ENCODE results near the gene OSBPL2. TPM values are rescaled to one million over a fixed set of nuclear protein-coding genes. Genes with fewer than 3 reads are reported as not detected.

Gene OSBPL2
- total RNA-seq, 1 experiment from 2014 or later, result 49.5 TPM

DNA sequence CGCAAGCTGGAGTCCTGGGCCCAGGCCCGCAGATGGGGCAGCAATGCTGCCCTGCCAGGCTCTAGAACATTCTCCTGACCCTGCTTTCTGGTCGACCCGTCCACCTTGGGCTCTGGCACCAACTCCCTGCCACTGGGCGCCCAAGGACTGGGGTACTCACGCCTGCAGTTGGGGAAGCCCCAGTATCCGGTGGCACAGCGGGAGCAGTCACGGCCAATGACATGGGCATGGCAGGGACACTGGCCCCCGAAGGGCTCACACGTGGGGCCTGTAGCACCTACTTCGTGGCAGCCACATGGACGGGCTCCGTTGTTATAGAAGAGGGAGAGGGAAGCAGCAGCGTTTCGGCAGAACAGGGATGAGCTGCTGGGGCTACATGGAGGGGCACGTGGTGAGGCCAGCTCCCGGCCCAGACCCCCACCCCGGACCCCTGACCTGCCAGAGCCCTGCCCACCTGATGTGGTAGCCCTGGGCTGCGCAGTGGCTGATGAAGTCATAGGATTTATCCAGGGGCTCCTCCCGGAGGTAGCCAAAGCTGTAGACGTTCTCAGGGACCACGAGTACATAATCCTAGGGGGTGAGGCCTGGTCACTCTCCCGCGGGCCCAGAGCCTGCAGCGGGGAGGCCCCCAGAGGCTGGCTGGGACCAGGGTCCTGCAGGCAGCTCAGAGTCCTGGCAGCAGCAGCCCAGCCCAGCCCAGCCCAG is 90.5 kb downstream of the OSBPL2 start (continued):
- no peak for TF ChIP-seq ZNF121 (CRISPR knock-in tag; IDR thresholded peaks at IDR 0.05)

DNA sequence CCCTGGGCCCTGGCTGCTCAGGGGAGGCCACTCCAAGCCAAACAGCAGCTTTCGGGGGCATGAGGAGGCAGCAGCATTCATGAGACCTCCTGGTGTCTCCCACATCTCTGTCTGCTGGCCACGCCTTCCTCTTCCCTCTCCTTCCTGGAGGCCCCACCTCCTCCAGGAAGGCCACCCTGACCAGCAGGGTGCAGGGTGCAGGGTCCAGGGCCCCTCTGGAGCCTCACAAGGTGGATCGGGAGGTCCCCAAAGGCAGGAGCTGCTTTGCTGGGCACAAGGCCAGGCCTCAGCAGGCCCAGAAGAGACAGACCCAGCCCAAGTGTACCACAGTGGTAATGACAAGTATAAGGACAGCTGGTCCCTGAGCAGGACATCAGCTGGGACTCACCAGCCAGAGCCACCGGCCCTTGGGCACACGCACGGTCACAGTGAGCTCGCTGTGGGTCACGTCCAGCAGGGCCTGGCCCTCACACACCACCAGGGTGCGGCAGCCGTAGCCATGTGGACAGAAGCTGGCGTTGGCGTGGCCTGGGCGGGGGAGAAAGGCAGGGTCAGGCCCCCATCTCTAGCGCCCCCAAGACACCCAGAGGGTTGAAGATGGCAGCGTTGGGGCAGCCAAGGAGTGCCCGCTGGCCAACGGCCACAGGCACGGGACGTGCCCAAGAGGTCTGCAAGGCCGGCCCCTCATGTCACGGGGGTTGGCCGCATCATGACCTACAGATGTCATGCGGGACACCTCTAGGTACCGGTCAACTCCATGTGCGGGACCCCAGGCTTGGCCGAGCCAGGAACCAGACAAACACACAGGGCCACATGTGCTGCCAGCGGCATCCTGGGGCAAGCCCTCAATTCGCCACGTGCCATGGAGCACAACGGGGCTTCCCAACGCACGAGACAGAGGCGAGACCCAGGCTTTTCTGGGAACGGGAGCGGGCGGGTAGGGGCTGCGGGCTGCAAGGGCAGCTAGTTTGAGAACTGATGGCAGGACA is 91.4 kb downstream of the OSBPL2 start:
- no peak for ATAC-seq
- Mint-ChIP-seq H3K4me1 (no peaks in the 10 kb centered on the region), H3K4me3 (no peak overlapping the region), H3K27me3 (ENCODE audit: low read depth) (no peaks in the 10 kb centered on the region), H3K36me3 (peaks cover 44% of the 10 kb centered on the region), H3K27ac (no peak overlapping the region), H3K9me3 (0 out of 2 replicates have a peak, but pooled peaks cover 4% of the 10 kb centered on the region)
- POLR2A ChIA-PET, result no interaction called here
- CTCF ChIA-PET, result interaction anchor here (0.6 to 1.5 kb wide), 4 partner anchors 36 to 276 kb away, joined by 4 to 8 read pairs (median 6); partner anchors contain the start of gene RBBP8NL
- DNase-seq (ENCODE audit: low spot score), result no peak
- TF ChIP-seq, protein P1, sequence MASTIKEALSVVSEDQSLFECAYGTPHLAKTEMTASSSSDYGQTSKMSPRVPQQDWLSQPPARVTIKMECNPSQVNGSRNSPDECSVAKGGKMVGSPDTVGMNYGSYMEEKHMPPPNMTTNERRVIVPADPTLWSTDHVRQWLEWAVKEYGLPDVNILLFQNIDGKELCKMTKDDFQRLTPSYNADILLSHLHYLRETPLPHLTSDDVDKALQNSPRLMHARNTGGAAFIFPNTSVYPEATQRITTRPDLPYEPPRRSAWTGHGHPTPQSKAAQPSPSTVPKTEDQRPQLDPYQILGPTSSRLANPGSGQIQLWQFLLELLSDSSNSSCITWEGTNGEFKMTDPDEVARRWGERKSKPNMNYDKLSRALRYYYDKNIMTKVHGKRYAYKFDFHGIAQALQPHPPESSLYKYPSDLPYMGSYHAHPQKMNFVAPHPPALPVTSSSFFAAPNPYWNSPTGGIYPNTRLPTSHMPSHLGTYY (CRISPR knock-in tag; IDR thresholded peaks at IDR 0.05), result no peak
- TF ChIP-seq JUN (CRISPR knock-in tag; IDR thresholded peaks at IDR 0.05) (no peak), TCF7 (CRISPR knock-in tag; IDR thresholded peaks at IDR 0.05; ENCODE audit: low read depth) (no peak), OVOL2 (CRISPR knock-in tag; IDR thresholded peaks at IDR 0.05; ENCODE audit: borderline replicate concordance) (no peak), MXD4 (CRISPR knock-in tag; IDR thresholded peaks at IDR 0.05; ENCODE audit: borderline replicate concordance) (no peak), NFATC4 (CRISPR knock-in tag; IDR thresholded peaks at IDR 0.05) (no peak), FOXK1 (CRISPR knock-in tag; IDR thresholded peaks at IDR 0.05) (no peak), NR1H2 (CRISPR knock-in tag; IDR thresholded peaks at IDR 0.05) (no peak), SOX15 (CRISPR knock-in tag; IDR thresholded peaks at IDR 0.05) (no peak), TP53 (CRISPR knock-in tag; IDR thresholded peaks at IDR 0.05) (no peak), ATF1 (CRISPR knock-in tag; IDR thresholded peaks at IDR 0.05) (no peak), KAT7 (CRISPR knock-in tag; IDR thresholded peaks at IDR 0.05; ENCODE audit: borderline replicate concordance) (no peak), RELA (CRISPR knock-in tag; IDR thresholded peaks at IDR 0.05; ENCODE audit: borderline replicate concordance) (no peak)
- TF ChIP-seq, protein P2, sequence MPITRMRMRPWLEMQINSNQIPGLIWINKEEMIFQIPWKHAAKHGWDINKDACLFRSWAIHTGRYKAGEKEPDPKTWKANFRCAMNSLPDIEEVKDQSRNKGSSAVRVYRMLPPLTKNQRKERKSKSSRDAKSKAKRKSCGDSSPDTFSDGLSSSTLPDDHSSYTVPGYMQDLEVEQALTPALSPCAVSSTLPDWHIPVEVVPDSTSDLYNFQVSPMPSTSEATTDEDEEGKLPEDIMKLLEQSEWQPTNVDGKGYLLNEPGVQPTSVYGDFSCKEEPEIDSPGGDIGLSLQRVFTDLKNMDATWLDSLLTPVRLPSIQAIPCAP (CRISPR knock-in tag; IDR thresholded peaks at IDR 0.05), result no peak
- TF ChIP-seq, protein P3, sequence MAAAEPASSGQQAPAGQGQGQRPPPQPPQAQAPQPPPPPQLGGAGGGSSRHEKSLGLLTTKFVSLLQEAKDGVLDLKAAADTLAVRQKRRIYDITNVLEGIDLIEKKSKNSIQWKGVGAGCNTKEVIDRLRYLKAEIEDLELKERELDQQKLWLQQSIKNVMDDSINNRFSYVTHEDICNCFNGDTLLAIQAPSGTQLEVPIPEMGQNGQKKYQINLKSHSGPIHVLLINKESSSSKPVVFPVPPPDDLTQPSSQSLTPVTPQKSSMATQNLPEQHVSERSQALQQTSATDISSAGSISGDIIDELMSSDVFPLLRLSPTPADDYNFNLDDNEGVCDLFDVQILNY (CRISPR knock-in tag; IDR thresholded peaks at IDR 0.05), result no peak
- TF ChIP-seq, protein P4, sequence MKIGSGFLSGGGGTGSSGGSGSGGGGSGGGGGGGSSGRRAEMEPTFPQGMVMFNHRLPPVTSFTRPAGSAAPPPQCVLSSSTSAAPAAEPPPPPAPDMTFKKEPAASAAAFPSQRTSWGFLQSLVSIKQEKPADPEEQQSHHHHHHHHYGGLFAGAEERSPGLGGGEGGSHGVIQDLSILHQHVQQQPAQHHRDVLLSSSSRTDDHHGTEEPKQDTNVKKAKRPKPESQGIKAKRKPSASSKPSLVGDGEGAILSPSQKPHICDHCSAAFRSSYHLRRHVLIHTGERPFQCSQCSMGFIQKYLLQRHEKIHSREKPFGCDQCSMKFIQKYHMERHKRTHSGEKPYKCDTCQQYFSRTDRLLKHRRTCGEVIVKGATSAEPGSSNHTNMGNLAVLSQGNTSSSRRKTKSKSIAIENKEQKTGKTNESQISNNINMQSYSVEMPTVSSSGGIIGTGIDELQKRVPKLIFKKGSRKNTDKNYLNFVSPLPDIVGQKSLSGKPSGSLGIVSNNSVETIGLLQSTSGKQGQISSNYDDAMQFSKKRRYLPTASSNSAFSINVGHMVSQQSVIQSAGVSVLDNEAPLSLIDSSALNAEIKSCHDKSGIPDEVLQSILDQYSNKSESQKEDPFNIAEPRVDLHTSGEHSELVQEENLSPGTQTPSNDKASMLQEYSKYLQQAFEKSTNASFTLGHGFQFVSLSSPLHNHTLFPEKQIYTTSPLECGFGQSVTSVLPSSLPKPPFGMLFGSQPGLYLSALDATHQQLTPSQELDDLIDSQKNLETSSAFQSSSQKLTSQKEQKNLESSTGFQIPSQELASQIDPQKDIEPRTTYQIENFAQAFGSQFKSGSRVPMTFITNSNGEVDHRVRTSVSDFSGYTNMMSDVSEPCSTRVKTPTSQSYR (CRISPR knock-in tag; IDR thresholded peaks at IDR 0.05), result no peak
- TF ChIP-seq, protein P5, sequence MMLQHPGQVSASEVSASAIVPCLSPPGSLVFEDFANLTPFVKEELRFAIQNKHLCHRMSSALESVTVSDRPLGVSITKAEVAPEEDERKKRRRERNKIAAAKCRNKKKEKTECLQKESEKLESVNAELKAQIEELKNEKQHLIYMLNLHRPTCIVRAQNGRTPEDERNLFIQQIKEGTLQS (CRISPR knock-in tag; conservative IDR thresholded peaks at IDR 0.05), result no peak
- TF ChIP-seq, protein P6, sequence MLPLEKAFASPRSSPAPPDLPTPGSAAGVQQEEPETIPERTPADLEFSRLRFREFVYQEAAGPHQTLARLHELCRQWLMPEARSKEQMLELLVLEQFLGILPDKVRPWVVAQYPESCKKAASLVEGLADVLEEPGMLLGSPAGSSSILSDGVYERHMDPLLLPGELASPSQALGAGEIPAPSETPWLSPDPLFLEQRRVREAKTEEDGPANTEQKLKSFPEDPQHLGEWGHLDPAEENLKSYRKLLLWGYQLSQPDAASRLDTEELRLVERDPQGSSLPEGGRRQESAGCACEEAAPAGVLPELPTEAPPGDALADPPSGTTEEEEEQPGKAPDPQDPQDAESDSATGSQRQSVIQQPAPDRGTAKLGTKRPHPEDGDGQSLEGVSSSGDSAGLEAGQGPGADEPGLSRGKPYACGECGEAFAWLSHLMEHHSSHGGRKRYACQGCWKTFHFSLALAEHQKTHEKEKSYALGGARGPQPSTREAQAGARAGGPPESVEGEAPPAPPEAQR (CRISPR knock-in tag; IDR thresholded peaks at IDR 0.05), result no peak
- TF ChIP-seq, protein P7, sequence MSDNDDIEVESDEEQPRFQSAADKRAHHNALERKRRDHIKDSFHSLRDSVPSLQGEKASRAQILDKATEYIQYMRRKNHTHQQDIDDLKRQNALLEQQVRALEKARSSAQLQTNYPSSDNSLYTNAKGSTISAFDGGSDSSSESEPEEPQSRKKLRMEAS (CRISPR knock-in tag; IDR thresholded peaks at IDR 0.05), result no peak
- TF ChIP-seq, protein P8, sequence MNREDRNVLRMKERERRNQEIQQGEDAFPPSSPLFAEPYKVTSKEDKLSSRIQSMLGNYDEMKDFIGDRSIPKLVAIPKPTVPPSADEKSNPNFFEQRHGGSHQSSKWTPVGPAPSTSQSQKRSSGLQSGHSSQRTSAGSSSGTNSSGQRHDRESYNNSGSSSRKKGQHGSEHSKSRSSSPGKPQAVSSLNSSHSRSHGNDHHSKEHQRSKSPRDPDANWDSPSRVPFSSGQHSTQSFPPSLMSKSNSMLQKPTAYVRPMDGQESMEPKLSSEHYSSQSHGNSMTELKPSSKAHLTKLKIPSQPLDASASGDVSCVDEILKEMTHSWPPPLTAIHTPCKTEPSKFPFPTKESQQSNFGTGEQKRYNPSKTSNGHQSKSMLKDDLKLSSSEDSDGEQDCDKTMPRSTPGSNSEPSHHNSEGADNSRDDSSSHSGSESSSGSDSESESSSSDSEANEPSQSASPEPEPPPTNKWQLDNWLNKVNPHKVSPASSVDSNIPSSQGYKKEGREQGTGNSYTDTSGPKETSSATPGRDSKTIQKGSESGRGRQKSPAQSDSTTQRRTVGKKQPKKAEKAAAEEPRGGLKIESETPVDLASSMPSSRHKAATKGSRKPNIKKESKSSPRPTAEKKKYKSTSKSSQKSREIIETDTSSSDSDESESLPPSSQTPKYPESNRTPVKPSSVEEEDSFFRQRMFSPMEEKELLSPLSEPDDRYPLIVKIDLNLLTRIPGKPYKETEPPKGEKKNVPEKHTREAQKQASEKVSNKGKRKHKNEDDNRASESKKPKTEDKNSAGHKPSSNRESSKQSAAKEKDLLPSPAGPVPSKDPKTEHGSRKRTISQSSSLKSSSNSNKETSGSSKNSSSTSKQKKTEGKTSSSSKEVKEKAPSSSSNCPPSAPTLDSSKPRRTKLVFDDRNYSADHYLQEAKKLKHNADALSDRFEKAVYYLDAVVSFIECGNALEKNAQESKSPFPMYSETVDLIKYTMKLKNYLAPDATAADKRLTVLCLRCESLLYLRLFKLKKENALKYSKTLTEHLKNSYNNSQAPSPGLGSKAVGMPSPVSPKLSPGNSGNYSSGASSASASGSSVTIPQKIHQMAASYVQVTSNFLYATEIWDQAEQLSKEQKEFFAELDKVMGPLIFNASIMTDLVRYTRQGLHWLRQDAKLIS (CRISPR knock-in tag; IDR thresholded peaks at IDR 0.05; ENCODE audit: borderline replicate concordance), result no peak

Data from WTC11 (cell line).